RWPE2 (cell line): ENCODE data around the gene ANO6.

Source experiments
- ATAC-seq: fragments of 200-7000 bp; cut with Tn5 transposase; 3 replicates; pipeline ENCODE4 v1.9.1; 2021; ENCODE audit warnings: low read depth
- DNase-seq: peaks from one replicate; pipeline ENCODE4 v3.0.0-alpha.2; 2020; ENCODE audit warnings: low spot score
- H3K27ac ChIP-seq: fragments of 450-650 bp; 2 replicates; pipeline ENCODE4 v1.5.1; 2017; ENCODE audit warnings: mild to moderate bottlenecking; ENCODE audit not compliant: poor library complexity, severe bottlenecking
- H3K27me3 ChIP-seq: fragments of 250-450 bp; sonication (Bioruptor Pico); 2 replicates; pipeline ENCODE4 v1.5.1; 2021; ENCODE audit warnings: mild to moderate bottlenecking, moderate library complexity; ENCODE audit not compliant: insufficient read depth, poor library complexity, severe bottlenecking
- H3K36me3 ChIP-seq: fragments of 250-450 bp; sonication (Bioruptor Pico); 2 replicates; pipeline ENCODE4 v1.5.1; 2020; ENCODE audit warnings: low read depth, mild to moderate bottlenecking, moderate library complexity
- H3K4me1 ChIP-seq: fragments of 250-450 bp; sonication (Bioruptor Pico); 2 replicates; pipeline ENCODE4 v1.5.1; 2021; ENCODE audit warnings: mild to moderate bottlenecking, moderate library complexity; ENCODE audit not compliant: insufficient read depth, poor library complexity, severe bottlenecking
- H3K4me3 ChIP-seq: fragments of 250-450 bp; sonication (Bioruptor Pico); 2 replicates; pipeline ENCODE4 v1.5.1; 2021; ENCODE audit warnings: mild to moderate bottlenecking, moderate library complexity; ENCODE audit not compliant: severe bottlenecking
- H3K9me3 ChIP-seq: fragments of 250-450 bp; sonication (Bioruptor Pico); 2 replicates; pipeline ENCODE4 v1.5.1; 2021; ENCODE audit warnings: mild to moderate bottlenecking, moderate library complexity; ENCODE audit not compliant: severe bottlenecking
- TF ChIP-seq, protein P1 (sequence below): fragments of 450-650 bp; IDR thresholded peaks from one replicate; pipeline ENCODE4 v1.5.1; 2017; ENCODE audit warnings: mild to moderate bottlenecking, moderate library complexity; ENCODE audit not compliant: poor library complexity, severe bottlenecking

ANO6 gene

DNA sequence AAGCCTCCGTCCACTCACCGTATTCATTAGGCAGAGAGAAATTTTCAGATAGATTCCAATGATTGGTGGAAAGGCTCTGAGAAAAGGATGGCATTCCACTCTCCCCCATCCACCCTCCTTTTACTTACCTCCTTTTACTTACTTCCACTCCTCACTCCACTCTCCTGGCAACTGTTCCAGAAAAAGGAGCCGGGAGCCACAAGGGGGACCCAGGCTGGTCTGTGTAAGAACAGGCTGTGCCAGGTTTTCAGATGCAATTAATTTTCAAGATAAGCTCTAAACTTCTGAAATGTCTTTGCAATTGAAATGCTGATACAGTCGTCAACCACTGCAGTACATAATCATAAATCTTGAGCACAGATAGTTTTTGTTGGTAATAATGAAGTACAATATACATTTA lies 248.8 kb downstream of the ANO6 start:
- Histone ChIP-seq H3K36me3 (no peaks in the 10 kb centered on the region), H3K27ac (no peak overlapping the region), H3K4me1 (no peaks in the 10 kb centered on the region), H3K4me3 (no peak overlapping the region), H3K9me3 (no peaks in the 10 kb centered on the region), H3K27me3 (no peaks in the 10 kb centered on the region)
- no peak; the same call in 2 of the 3 replicates for ATAC-seq
- TF ChIP-seq, protein P1, sequence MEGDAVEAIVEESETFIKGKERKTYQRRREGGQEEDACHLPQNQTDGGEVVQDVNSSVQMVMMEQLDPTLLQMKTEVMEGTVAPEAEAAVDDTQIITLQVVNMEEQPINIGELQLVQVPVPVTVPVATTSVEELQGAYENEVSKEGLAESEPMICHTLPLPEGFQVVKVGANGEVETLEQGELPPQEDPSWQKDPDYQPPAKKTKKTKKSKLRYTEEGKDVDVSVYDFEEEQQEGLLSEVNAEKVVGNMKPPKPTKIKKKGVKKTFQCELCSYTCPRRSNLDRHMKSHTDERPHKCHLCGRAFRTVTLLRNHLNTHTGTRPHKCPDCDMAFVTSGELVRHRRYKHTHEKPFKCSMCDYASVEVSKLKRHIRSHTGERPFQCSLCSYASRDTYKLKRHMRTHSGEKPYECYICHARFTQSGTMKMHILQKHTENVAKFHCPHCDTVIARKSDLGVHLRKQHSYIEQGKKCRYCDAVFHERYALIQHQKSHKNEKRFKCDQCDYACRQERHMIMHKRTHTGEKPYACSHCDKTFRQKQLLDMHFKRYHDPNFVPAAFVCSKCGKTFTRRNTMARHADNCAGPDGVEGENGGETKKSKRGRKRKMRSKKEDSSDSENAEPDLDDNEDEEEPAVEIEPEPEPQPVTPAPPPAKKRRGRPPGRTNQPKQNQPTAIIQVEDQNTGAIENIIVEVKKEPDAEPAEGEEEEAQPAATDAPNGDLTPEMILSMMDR = no peak
- DNase-seq = no peak

DNA sequence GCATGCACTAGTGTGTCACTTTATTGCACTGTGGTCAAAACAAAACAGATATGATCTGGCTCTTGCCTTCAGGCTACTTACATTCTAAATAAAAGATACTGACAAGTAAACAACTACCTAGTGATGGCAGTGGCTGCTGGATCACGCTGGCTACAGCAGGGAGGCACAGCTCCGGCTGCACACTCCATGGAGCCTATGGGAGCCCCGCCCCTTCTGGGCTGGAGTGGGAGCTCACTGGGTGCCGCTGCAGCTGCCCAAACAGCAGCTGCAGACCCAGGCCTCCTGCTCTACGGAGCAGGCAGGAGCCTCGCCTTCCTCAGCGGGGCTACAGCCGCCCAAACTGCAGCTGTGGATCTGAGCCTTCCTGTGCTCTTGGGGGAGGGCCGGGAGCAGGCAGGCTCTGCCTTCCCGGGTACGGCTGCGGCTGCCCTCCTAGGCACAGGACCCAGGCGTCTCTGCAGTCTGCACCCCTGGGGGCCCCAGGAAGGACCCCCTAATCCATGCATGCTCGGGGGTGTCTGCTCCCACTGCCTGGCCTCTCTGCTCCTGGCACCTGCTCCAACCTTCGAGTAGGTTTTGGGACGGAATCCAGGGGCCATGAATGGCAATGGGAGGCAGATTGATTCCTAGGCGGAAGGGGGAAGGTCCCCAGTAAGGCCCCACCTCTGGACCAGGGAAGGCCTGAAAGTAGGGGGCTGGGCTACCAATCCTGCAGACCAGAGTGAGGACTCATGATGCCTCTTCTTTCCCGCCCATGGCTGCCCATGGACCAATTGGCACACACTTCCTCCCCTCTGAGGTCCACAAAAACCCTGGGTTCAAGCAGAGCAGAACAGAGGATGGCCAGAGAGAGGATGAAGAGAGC lies 253.1 kb downstream of the ANO6 start:
- H3K27me3 ChIP-seq = no peaks in the 10 kb centered on the region
- H3K4me3 ChIP-seq = no peak overlapping the region
- H3K27ac ChIP-seq = no peak overlapping the region
- no peaks in the 10 kb centered on the region for H3K4me1 ChIP-seq
- no peak for DNase-seq
- TF ChIP-seq, protein P1 = no peak
- no peak for ATAC-seq
- no peaks in the 10 kb centered on the region for H3K9me3 ChIP-seq
- no peaks in the 10 kb centered on the region for H3K36me3 ChIP-seq

DNA sequence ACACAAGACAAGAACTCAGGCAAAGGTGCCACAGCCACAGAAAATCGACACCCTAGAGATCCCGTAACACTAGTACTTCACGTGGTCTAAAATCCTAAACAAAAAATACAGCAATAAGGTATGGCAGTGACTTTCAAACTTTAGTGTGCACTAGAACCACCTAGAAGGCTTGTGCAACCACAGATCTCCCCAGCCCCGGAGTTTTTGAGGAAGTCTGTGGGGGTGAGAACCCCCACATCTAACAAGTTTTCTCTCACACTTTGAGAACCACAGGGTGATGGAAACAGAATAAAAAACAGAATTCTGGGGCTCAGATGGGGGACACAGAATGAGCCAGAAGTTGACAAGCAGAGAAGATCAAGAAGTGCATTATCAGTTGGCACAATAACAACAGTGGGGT lies 254.0 kb downstream of the ANO6 start:
- no peak overlapping the region for H3K4me3 ChIP-seq
- no peaks in the 10 kb centered on the region for H3K36me3 ChIP-seq

DNA sequence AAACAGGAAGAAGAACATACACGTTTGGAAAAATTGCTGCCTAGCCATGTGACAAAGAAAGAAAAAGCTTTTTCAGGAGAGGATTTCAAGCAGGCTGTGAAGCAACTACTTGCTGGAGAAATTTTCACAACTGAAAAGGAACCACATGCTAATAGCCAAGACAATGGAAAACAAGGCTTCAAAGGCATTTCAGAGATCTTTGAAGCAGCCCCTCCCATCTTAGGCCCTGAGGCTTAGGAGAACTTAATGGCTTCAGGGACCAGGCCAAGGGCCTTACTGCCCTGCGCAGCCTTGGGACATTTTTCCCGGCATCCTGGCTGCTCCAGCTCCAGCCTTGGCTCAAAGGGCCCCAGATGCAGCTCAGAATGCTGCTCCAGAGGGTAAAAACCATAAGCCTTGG lies 257.7 kb downstream of the ANO6 start:
- no peak overlapping the region for H3K27ac ChIP-seq
- H3K27me3 ChIP-seq = no peaks in the 10 kb centered on the region
- no peaks in the 10 kb centered on the region for H3K36me3 ChIP-seq
- ATAC-seq (no peak), DNase-seq (no peak)
- TF ChIP-seq, protein P1 = no peak
- no peak overlapping the region for H3K4me3 ChIP-seq
- no peaks in the 10 kb centered on the region for H3K9me3 ChIP-seq
- H3K4me1 ChIP-seq = no peaks in the 10 kb centered on the region

More for the DNA sequence above, 254.0 kb downstream of the ANO6 start:
- Histone ChIP-seq H3K4me1 (no peaks in the 10 kb centered on the region), H3K27me3 (no peaks in the 10 kb centered on the region), H3K27ac (no peak overlapping the region), H3K9me3 (no peaks in the 10 kb centered on the region)
- DNase-seq = no peak
- TF ChIP-seq, protein P1 = no peak
- ATAC-seq = no peak

DNA sequence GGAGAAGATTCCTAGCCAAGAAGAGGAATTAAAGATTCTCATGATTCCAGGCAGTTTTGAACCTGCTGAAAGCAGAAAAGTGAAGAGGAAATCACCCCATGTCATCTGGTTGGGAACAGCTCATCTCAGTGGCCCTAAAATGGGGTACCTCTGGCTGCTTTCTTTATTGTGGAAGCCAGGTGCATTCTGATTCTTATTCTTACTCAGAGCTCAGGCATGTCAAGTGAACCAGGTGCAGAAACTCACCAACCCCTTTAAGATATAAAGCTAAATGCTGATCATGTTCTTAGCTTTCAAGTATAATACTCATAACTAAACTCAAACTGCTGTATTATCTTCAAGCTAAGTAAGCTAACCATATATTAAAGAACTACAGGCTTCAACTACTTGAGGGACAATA lies 259.7 kb downstream of the ANO6 start:
- Histone ChIP-seq H3K4me1 (no peaks in the 10 kb centered on the region), H3K4me3 (no peak overlapping the region), H3K9me3 (no peaks in the 10 kb centered on the region), H3K36me3 (no peaks in the 10 kb centered on the region), H3K27me3 (peaks cover 5% of the 10 kb centered on the region), H3K27ac (no peak overlapping the region)
- TF ChIP-seq, protein P1 = no peak
- ATAC-seq = no peak
- no peak for DNase-seq
